ENCODE measurements around the gene RFPL1. TPM values are rescaled to one million over a fixed set of nuclear protein-coding genes. Genes with fewer than 3 reads are reported as not detected.

The RFPL1 gene
- total RNA-seq, 2 donors from 2014 or later = not detected

GRCh38 chr22:29470159-29470855, 31.9 kb downstream of the RFPL1 start:
- Histone ChIP-seq H3K4me1 (peaks cover 8% of the 10 kb centered on the region), H3K27me3 (peaks cover 0 to 11% of the 10 kb centered on the region in 2 donors), H3K27ac (no peak overlapping the region), H3K36me3 (replicated peaks in 1 of 2; ENCODE audit: insufficient read depth in 1 of 2, low read depth in 2 of 2) (no peaks in the 10 kb centered on the region), H3K4me3 (no peak overlapping the region), H3K9me3 (no peaks in the 10 kb centered on the region)
- 24% methylated on average over 28 to 54 of the region's 54 CpGs for WGBS, 2 donors
- TF ChIP-seq, protein P1, sequence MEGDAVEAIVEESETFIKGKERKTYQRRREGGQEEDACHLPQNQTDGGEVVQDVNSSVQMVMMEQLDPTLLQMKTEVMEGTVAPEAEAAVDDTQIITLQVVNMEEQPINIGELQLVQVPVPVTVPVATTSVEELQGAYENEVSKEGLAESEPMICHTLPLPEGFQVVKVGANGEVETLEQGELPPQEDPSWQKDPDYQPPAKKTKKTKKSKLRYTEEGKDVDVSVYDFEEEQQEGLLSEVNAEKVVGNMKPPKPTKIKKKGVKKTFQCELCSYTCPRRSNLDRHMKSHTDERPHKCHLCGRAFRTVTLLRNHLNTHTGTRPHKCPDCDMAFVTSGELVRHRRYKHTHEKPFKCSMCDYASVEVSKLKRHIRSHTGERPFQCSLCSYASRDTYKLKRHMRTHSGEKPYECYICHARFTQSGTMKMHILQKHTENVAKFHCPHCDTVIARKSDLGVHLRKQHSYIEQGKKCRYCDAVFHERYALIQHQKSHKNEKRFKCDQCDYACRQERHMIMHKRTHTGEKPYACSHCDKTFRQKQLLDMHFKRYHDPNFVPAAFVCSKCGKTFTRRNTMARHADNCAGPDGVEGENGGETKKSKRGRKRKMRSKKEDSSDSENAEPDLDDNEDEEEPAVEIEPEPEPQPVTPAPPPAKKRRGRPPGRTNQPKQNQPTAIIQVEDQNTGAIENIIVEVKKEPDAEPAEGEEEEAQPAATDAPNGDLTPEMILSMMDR (IDR thresholded peaks at IDR 0.05) = peak; percentile 70 to 83 (median 75)
- no peak for TF ChIP-seq POLR2A (IDR thresholded peaks at IDR 0.05)
- peak; percentile 63 to 71 (median 66) for DNase-seq
- intact Hi-C loops (cut with DNase I) = no loop called here
- peak; percentile 77 for ATAC-seq

- whole genome bisulfite sequencing, 2 donors = 47 to 58% methylated on average over 4 to 5 of the region's 5 CpGs
- H3K27me3 ChIP-seq = peaks cover 0 to 11% of the 10 kb centered on the region in 2 donors
- H3K9me3 ChIP-seq = no peaks in the 10 kb centered on the region
- ATAC-seq (no peak), DNase-seq (no peak)
- peaks cover 8% of the 10 kb centered on the region for H3K4me1 ChIP-seq
- TF ChIP-seq, protein P1 (IDR thresholded peaks at IDR 0.05) = no peak
- H3K4me3 ChIP-seq = no peak overlapping the region
- intact Hi-C loops (cut with DNase I) = no loop called here
- H3K36me3 ChIP-seq (replicated peaks in 1 of 2; ENCODE audit: insufficient read depth in 1 of 2, low read depth in 2 of 2) = no peaks in the 10 kb centered on the region
- no peak overlapping the region for H3K27ac ChIP-seq
Observed at GRCh38 chr22:29473001-29473400, 34.6 kb downstream of the RFPL1 start.

DNA sequence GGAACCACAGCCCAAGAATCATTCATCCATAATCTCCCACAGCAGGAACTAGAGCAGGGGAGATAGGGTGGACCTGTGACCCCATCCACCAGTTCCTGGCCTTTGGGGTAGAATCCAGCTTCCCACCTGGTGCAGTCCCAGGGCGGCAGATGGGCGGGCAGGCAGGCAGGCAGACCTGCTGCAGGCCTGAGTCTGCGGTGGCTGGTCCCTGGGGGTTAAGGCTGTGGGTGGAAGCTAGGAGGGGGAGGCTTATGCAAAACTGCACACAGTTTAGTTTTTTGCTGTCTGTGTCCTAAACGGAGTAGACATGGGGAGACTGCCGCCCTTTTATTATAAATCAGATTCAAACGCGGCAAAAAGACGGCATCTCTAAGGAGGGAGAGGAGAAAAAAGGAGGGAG, 37.2 kb downstream of the RFPL1 start:
- ATAC-seq (no peak), DNase-seq (no peak)
- Histone ChIP-seq H3K9me3 (no peaks in the 10 kb centered on the region), H3K4me3 (no peak overlapping the region), H3K27ac (no peak overlapping the region), H3K36me3 (replicated peaks in 1 of 2; ENCODE audit: insufficient read depth in 1 of 2, low read depth in 2 of 2) (no peaks in the 10 kb centered on the region), H3K4me1 (peaks cover 10% of the 10 kb centered on the region), H3K27me3 (peaks cover under 1 to 19% of the 10 kb centered on the region in 2 donors)
- WGBS, 2 donors = 74 to 86% methylated on average over 5 to 8 of the region's 8 CpGs
- TF ChIP-seq, protein P1 (IDR thresholded peaks at IDR 0.05) = no peak
- TF ChIP-seq POLR2A (IDR thresholded peaks at IDR 0.05) = no peak
- intact Hi-C loops (cut with DNase I) = no loop called here

GRCh38 chr22:29476116-29476515, 37.7 kb downstream of the RFPL1 start:
- TF ChIP-seq POLR2A (IDR thresholded peaks at IDR 0.05) = no peak
- TF ChIP-seq, protein P1 (IDR thresholded peaks at IDR 0.05) = no peak
- H3K27ac ChIP-seq = no peak overlapping the region
- no peaks in the 10 kb centered on the region for H3K9me3 ChIP-seq
- 64% methylated on average over 6 of the region's 6 CpGs for WGBS, 2 donors
- no peaks in the 10 kb centered on the region for H3K36me3 ChIP-seq (replicated peaks in 1 of 2; ENCODE audit: insufficient read depth in 1 of 2, low read depth in 2 of 2)
- H3K4me1 ChIP-seq = peaks cover 14% of the 10 kb centered on the region
- DNase-seq (no peak), ATAC-seq (no peak)
- peaks cover 7 to 23% of the 10 kb centered on the region in 2 donors for H3K27me3 ChIP-seq
- no peak overlapping the region for H3K4me3 ChIP-seq
- intact Hi-C loops (cut with DNase I) = no loop called here
